GM12878 (cell line): ENCODE measurements around the gene AIFM3. TPM values are rescaled to one million over a fixed set of nuclear protein-coding genes. Genes with fewer than 3 reads are reported as not detected.

Experiments
- ATAC-seq: fragments of 200-7000 bp; cut with Tn5 transposase; 3 replicates; pipeline ENCODE4 v1.9.1; 2020; ENCODE audit warnings: mild to moderate bottlenecking, moderate library complexity
- BruUV-seq: library from RNA; stranded (reverse); fragments of 400-500 nt; replicated peaks from 2 replicates; lab custom pipeline; 2021; lab: Mats Ljungman, UMichigan
- CTCF ChIA-PET: fragments of 300-600 bp; sonication (Branson Sonifier 250); formaldehyde crosslinking; extraction: SDS; loops from one replicate; lab custom pipeline; 2021; ENCODE audit warnings: inconsistent platforms; lab: Yijun Ruan, JAX
- POLR2A ChIA-PET: fragments of 350-600 bp; formaldehyde crosslinking; extraction: SDS; loops from one replicate; lab custom pipeline; 2021; ENCODE audit warnings: inconsistent platforms; lab: Charles Lee
- RAD21 ChIA-PET: fragments of 300-600 bp; sonication (Branson Sonifier 250); formaldehyde crosslinking; loops from one replicate; lab custom pipeline; 2023; ENCODE audit warnings: antibody characterized with exemption; ENCODE audit not compliant: unreplicated experiment; lab: Charles Lee
- SMC1A ChIA-PET: fragments of 300-600 bp; sonication (Branson Sonifier 250); formaldehyde crosslinking; loops from one replicate; lab custom pipeline; 2023; ENCODE audit not compliant: unreplicated experiment, uncharacterized antibody; lab: Charles Lee
- DNase-seq: peaks from one replicate; pipeline ENCODE4 v3.0.0-alpha.2; 2011; ENCODE audit warnings: low read depth, low spot score
- FAIRE-seq: peaks from 3 replicates; lab custom pipeline; 2011; peaks lifted over from hg19 to GRCh38; lab: Jason Lieb, UNC
- H2AFZ ChIP-seq: 2 replicates; pipeline ENCODE4 v1.6.0; 2011; ENCODE audit warnings: low read depth, low read length, control low read depth; ENCODE audit not compliant: control insufficient read depth
- H3K27ac ChIP-seq: 2 replicates; pipeline ENCODE4 v1.5.1; 2011; ENCODE audit warnings: control low read depth; ENCODE audit not compliant: control insufficient read depth, insufficient read depth
- H3K27me3 ChIP-seq, 2 experiments: replicated peaks in 1 of 2; 2 replicates each; pipeline versions ENCODE4 v1.6.0 to v1.6.1; 2011; ENCODE audit warnings: low read length in 1 of 2; ENCODE audit not compliant: control insufficient read depth in 2 of 2, insufficient read depth in 2 of 2
- H3K36me3 ChIP-seq, 2 experiments: 2 replicates each; pipeline ENCODE4 v1.5.1; 2011; ENCODE audit warnings: low read length in 1 of 2; ENCODE audit not compliant: control insufficient read depth in 2 of 2, insufficient read depth in 2 of 2
- H3K4me1 ChIP-seq: 2 replicates; pipeline ENCODE4 v1.6.1; 2011; ENCODE audit warnings: mild to moderate bottlenecking, low read length, moderate library complexity, mixed read lengths; ENCODE audit not compliant: control insufficient read depth, insufficient read depth
- H3K4me2 ChIP-seq: 2 replicates; pipeline ENCODE4 v1.6.0; 2011; ENCODE audit warnings: control low read depth; ENCODE audit not compliant: control insufficient read depth, insufficient read depth
- H3K4me3 ChIP-seq: fragments of 200-600 bp; sonication (generic); 2 replicates; pipeline ENCODE4 v1.5.1; 2016
- H3K79me2 ChIP-seq: 2 replicates; pipeline ENCODE4 v1.6.0; 2011; ENCODE audit warnings: low read length; ENCODE audit not compliant: control insufficient read depth, insufficient read depth
- H3K9ac ChIP-seq: 2 replicates; pipeline ENCODE4 v1.8.0; 2011; ENCODE audit warnings: low read length, control low read depth, mixed read lengths; ENCODE audit not compliant: control insufficient read depth, insufficient read depth
- H3K9me3 ChIP-seq: replicated peaks from 3 replicates; pipeline ENCODE4 v1.5.1; 2011; ENCODE audit warnings: mild to moderate bottlenecking, low read length; ENCODE audit not compliant: control insufficient read depth, insufficient read depth
- H4K20me1 ChIP-seq: 2 replicates; pipeline ENCODE4 v1.6.0; 2011; ENCODE audit not compliant: control insufficient read depth, insufficient read depth
- CEBPB ChIP-seq, 2 experiments: fragments of 150-350 bp in 1 of 2; IDR thresholded peaks; 2 replicates each; pipeline ENCODE4 v1.6.1; 2012 to 2014; ENCODE audit warnings: low read depth in 2 of 2, low read length in 2 of 2, borderline replicate concordance in 1 of 2, inconsistent platforms in 1 of 2
- NFYB ChIP-seq: IDR thresholded peaks from 2 replicates; pipeline ENCODE4 v1.6.1; 2011; ENCODE audit warnings: low read depth, mild to moderate bottlenecking, low read length, improper control_type of control experiment, moderate library complexity; ENCODE audit not compliant: insufficient read depth
- POLR2A ChIP-seq: IDR thresholded peaks from 2 replicates; pipeline ENCODE4 v1.6.1; 2011; ENCODE audit warnings: low read depth, mild to moderate bottlenecking, low read length
- TAF1 ChIP-seq: IDR thresholded peaks from 2 replicates; pipeline ENCODE4 v1.6.1; 2011; ENCODE audit warnings: mild to moderate bottlenecking, low read depth, low read length, borderline replicate concordance
- WGBS: methylation state at CpG from one replicate; pipeline ENCODE4 v1.1.6; 2016; ENCODE audit warnings: low lambda C conversion rate; ENCODE audit not compliant: insufficient replicate concordance, insufficient coverage; ENCODE audit errors: missing lambda C conversion rate; 5-methylcytosine and 5-hydroxymethylcytosine counted together
- in situ Hi-C: fragments of 300-500 bp; cut with MboI; formaldehyde crosslinking; loops from 9 replicates; pipeline ENCODE4 v1.14.3; 2018; ENCODE audit warnings: mixed read lengths
- intact Hi-C: fragments of 100-400 bp; cut with micrococcal nuclease; formaldehyde crosslinking; loops from one replicate; pipeline ENCODE4 v1.14.2; 2022; ENCODE audit not compliant: unreplicated experiment
- polyA plus RNA-seq, 11 experiments: library from polyadenylated mRNA; depleted of rRNA in 4 of 11; unstranded in 6 of 11; stranded (reverse) in 5 of 11; fragments of >200 nt; fragmentation: Nextera tagmentation in 4 of 11; fragmentation: Illumina TruSeq in 1 of 11; extraction: Ambion mirVana in 4 of 11; extraction: Trizol in 1 of 11; gene quantifications; 1 replicate in 1 of 11; 2 replicates in 10 of 11; pipeline versions ENCODE4 v1.2.1 to v1.2.3, GENCODE V29; 2011 to 2016; ENCODE audit warnings: inconsistent platforms in 2 of 11, missing spikeins in 2 of 11, low read depth in 1 of 11
- total RNA-seq, 4 experiments: library from RNA; depleted of rRNA in 3 of 4; stranded (reverse); fragments of >200 nt in 3 of 4; fragmentation: Illumina TruSeq in 1 of 4; extraction: Trizol in 1 of 4; gene quantifications; 2 replicates each; pipeline versions ENCODE4 v1.2.1 to v1.2.3, GENCODE V29; 2013 to 2021

The AIFM3 gene
- total and polyA plus RNA-seq, 10 of the 15 experiments (the other 5 are each of a cell fraction or from before 2014, with no cell fraction given): 0.06 to 0.34 (median 0.21) TPM; not detected in 6

GRCh38 chr22:20989323-20990138 lies 22.5 kb downstream of the AIFM3 start:
- WGBS: 37% methylated on average over 12 of the region's 17 CpGs
- Histone ChIP-seq H3K27ac (no peak overlapping the region), H2AFZ (no peak overlapping the region), H3K4me2 (no peak overlapping the region), H4K20me1 (no peaks in the 10 kb centered on the region), H3K27me3 (no peaks in the 10 kb centered on the region), H3K36me3 (peaks cover 0 to 3% of the 10 kb centered on the region in 2 experiments; a peak in 2 of 4 replicates), H3K79me2 (no peaks in the 10 kb centered on the region), H3K9me3 (no peaks in the 10 kb centered on the region), H3K9ac (no peak overlapping the region), H3K4me3 (no peak overlapping the region), H3K4me1 (no peaks in the 10 kb centered on the region)
- intact Hi-C loops: no loop called here
- ChIA-PET SMC1A (no interaction called here), POLR2A (interaction anchor here (1.0 kb wide), 1 partner anchor 10 kb away, joined by 3 read pairs; no protein-coding TSS in a partner anchor), RAD21 (no interaction called here), CTCF (interaction anchor here (0.5 kb wide), 1 partner anchor 1219 kb away, joined by 3 read pairs; no protein-coding TSS in a partner anchor)
- ATAC-seq: no peak
- FAIRE-seq: no peak
- DNase-seq: no peak
- in situ Hi-C loops: no loop called here
- BruUV-seq: no TSS peak
- no peak for TF ChIP-seq NFYB
- no peak for TF ChIP-seq CEBPB (IDR thresholded peaks at IDR 0.05; ENCODE audit: borderline replicate concordance in 1 of 2, low read depth in 2 of 2, low read length in 2 of 2)
- TF ChIP-seq TAF1: no peak
- peak; percentile 33 for TF ChIP-seq POLR2A
